Esophagus muscularis mucosa (tissue), 3 donors: ENCODE results near the gene PLXNA1.

ENCODE experiments used
- CTCF ChIP-seq, 3 experiments: fragments of 200-600 bp in 2 of 3; fragments of 450-650 bp in 1 of 3; sonication (generic) in 2 of 3; IDR thresholded peaks; one replicate each; pipeline ENCODE4 v1.5.1; 2017 to 2019; ENCODE audit warnings: antibody characterized with exemption in 3 of 3, mild to moderate bottlenecking in 2 of 3, moderate library complexity in 1 of 3
- EP300 ChIP-seq: sonication (generic); formaldehyde crosslinking; IDR thresholded peaks from one replicate; pipeline ENCODE4 v1.6.1; 2017; ENCODE audit warnings: antibody characterized with exemption

- TF ChIP-seq CTCF (IDR thresholded peaks at IDR 0.05): no peak
- TF ChIP-seq EP300: no peak
Measured at GRCh38 chr3:126960604-126960995, 22.3 kb upstream of the PLXNA1 start.
